NCI-H2107 treated with DMSO at 0.1 percent for 48 hours (cell line): ENCODE results near the gene MEA1.

Source experiments
- DNase-seq: peaks from one replicate; lab custom pipeline; 2025; ENCODE audit not compliant: unreplicated experiment; lab: John Stamatoyannopoulos, UW

Gene MEA1

GRCh38 chr6:42978487-42978838, 35.3 kb downstream of the MEA1 start:
- no peak for DNase-seq

GRCh38 chr6:42974919-42975505, 38.7 kb downstream of the MEA1 start:
- no peak for DNase-seq

GRCh38 chr6:42973926-42974325, 39.8 kb downstream of the MEA1 start:
- no peak for DNase-seq

GRCh38 chr6:42971746-42972327, 41.9 kb downstream of the MEA1 start:
- no peak for DNase-seq

- DNase-seq: no peak
Observed at GRCh38 chr6:42970871-42971612, 42.7 kb downstream of the MEA1 start.

GRCh38 chr6:42969934-42970333, 43.8 kb downstream of the MEA1 start:
- DNase-seq: no peak

- no peak for DNase-seq
Observed at GRCh38 chr6:42969431-42969830, 44.3 kb downstream of the MEA1 start.

GRCh38 chr6:42968783-42969182, 45.0 kb downstream of the MEA1 start:
- no peak for DNase-seq

GRCh38 chr6:42968126-42968701, 45.5 kb downstream of the MEA1 start:
- no peak for DNase-seq

GRCh38 chr6:42967228-42967627, 46.5 kb downstream of the MEA1 start:
- no peak for DNase-seq

- no peak for DNase-seq
Observed at GRCh38 chr6:42966571-42966970, 47.2 kb downstream of the MEA1 start.

- no peak for DNase-seq
Observed at GRCh38 chr6:42963855-42964605, 49.7 kb downstream of the MEA1 start.

GRCh38 chr6:42963179-42963854, 50.4 kb downstream of the MEA1 start:
- DNase-seq: no peak

GRCh38 chr6:42962502-42963178, 51.1 kb downstream of the MEA1 start:
- DNase-seq: no peak

GRCh38 chr6:42962096-42962495, 51.6 kb downstream of the MEA1 start:
- DNase-seq: no peak
